T-helper 9 cell (primary cell): ENCODE measurements around the gene GABBR2.

Experiments used
- DNase-seq: peaks from one replicate; pipeline ENCODE4 v3.0.0-alpha.2; 2020

The GABBR2 gene

DNA sequence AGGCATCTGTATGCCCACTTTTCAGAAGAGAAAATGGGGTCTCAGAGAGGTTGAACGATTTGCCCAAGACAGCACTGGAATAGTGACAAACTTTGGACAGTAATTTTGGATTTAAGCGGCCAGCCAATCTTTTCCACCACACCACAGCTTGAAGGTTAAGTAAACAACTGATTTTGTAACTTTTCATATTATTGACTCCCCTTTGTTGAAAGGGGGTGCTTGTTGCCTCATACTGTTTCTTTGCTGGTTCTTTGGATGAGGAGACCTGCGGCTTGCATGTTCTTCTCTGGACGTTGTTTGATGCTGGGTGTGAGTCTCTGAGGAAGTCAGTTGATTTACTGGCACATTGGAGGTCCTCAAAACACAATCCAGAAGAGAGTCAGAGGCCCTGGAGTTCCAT lies 11.7 kb upstream of the GABBR2 start:
- no peak for DNase-seq

DNA sequence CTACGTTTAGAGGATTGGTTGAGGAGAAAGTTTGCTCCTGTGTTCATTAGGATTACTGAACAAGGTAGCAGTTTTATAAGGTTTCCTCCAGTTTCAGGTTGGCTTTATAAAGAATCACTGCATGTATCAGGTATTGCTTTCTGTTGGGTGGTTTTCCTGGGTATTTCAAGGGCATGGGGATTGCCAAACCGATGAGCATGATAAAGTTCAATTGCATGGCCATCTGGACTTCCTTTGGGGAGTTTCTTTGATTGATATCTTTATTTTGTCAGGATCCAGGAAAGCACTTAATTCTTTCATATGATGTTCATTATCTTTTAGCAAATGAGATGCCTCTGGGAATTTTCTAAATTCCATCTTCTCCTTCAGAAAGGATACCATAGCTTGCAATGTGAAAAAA lies 10.3 kb upstream of the GABBR2 start:
- DNase-seq = no peak

GRCh38 chr9:98714833-98715232 lies 6.1 kb upstream of the GABBR2 start:
- no peak for DNase-seq

DNA sequence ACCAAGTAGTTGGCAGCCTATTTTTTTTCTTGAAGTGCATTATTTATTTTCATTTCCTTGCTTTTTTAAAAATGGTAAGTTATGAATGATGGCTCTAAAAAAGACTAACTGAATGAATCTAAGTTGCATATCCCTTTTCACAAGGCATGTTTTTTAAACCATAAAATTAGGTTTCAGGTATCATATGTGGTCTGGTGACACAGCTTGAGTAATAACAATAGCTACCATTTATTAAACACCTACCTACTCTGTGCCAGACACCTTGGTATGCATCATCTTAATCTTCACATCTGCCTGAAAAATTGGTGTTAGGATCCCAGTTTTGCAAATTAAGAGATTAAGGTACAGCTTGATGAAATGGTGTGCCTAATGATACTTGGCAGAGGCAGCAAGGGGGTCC lies 4.3 kb upstream of the GABBR2 start:
- no peak for DNase-seq

- DNase-seq = no peak
Observed at GRCh38 chr9:98709968-98710965, 1.5 kb upstream of the GABBR2 start.

DNA sequence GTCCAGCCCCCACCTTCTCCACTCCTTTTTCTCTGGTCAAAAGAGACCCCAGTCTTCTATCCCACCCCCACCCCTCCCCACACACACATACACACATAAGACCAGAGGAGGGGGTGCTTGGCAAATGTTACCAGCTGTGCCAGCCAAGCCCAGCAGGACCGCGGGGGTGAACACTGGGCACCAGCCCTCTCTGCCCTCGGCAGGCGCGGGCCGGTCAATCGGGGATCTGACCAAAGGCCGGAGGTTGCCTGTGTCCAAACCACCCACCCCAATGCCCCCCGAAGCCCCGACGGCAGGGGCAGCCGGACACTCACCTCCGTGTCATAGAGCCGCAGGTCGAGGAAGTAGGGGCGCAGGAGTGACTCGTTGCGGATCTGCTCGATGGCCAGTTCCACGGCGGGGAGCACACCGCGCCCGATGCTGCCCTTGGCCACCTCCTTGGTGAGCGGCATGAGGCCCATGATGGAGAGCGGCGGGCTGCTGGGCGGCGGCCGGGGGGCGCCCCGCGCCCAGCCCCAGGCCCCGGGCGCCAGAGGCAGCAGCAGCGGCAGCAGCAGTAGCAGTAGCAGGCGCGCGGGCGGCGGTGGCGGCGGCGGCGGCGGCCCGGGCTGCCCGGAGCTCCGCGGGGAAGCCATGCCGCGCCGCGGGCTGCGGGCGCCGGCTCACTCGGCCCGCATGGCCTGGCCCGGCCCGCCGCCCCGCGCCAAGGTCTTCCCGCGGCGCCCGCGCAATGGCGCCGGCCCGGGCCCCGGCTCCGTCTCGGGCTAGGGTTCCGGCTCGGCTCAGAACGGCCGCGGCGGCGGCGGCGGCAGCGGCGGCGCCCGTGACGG lies 417 bp downstream of the GABBR2 start:
- no peak for DNase-seq

GRCh38 chr9:98707166-98708102 lies 1.3 kb downstream of the GABBR2 start:
- DNase-seq = no peak

DNA sequence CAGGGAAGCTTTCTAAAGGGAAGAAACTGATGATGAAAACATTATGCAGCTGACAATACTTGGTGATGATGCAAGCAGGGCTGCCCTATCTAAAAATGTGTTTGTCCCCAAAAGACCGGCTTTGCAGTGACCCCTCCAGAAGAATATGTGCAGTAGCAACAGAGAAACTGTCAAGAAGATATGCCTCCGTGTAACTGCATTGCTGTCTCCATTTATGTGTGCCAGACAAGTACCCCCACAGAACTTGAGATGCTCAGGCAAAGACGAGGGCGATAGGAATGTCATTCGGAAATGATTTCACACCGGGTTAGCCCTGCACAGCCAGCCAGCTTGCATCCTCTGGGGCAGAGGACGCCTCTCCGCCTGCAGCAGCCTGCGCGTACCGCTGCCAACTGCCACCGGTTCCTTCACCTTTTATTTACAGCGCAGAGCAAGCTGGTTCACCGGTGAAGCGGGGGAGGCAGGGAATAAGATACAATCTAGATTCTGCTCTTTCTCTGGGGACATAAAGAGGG lies 2.0 kb downstream of the GABBR2 start:
- no peak for DNase-seq

DNA sequence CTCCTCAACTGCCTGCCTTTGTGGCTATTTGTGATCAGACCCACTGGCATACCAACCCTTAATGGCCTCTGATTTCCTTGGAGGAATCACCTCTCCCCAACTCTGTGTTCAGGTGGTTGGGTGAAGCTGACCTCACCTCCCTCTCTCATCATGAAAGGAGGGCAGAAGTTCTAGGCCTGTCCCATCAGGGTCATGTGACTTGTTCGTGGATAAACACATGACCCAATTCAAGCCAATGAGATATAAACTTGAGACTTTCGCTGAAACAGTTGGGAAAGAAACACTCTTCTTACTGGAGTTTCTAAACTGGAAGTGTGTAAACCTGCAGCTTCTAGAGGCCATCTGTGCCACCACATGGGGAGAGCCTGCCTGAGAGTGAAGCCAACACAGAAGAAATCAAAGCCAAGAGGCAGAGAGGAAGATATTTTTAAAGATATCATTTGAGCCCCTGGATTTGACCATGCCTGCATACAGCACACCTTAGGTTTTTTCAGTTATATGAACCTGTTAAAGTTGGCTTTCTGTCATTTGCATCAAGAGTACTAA lies 5.8 kb downstream of the GABBR2 start:
- DNase-seq = no peak

- DNase-seq = no peak
Observed at GRCh38 chr9:98702340-98702739, 6.4 kb downstream of the GABBR2 start.

- DNase-seq = no peak
Observed at GRCh38 chr9:98701576-98701975, 7.2 kb downstream of the GABBR2 start.

DNA sequence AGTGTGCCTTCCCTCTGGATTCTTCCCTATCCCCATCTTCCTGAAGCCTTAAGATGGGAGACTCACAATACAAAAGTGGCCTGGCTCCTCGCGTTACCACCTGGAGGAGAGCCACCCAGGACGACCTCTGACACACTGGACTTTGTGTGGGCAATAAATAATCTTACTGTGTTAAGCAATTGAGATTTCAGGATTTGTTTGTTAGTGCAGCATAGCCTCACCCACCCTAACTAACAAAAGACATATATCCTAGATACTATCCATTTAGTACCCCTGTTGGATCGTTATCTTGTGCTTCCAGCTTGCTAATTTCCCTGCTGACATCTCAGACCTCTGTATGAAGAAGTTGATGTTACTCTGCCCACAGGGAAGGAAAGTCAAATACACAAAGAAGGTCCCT lies 7.9 kb downstream of the GABBR2 start:
- DNase-seq = no peak

GRCh38 chr9:98698856-98699255 lies 9.9 kb downstream of the GABBR2 start:
- DNase-seq = no peak

GRCh38 chr9:98694943-98695342 lies 13.8 kb downstream of the GABBR2 start:
- no peak for DNase-seq

GRCh38 chr9:98692392-98692791 lies 16.3 kb downstream of the GABBR2 start:
- no peak for DNase-seq

- DNase-seq = no peak
Observed at GRCh38 chr9:98691890-98692289, 16.8 kb downstream of the GABBR2 start.

GRCh38 chr9:98690686-98691085 lies 18.0 kb downstream of the GABBR2 start:
- DNase-seq = no peak

- no peak for DNase-seq
Observed at GRCh38 chr9:98688710-98689495, 19.8 kb downstream of the GABBR2 start.

- DNase-seq = no peak
Observed at GRCh38 chr9:98687911-98688310, 20.8 kb downstream of the GABBR2 start.

GRCh38 chr9:98686961-98687855 lies 21.5 kb downstream of the GABBR2 start:
- no peak for DNase-seq
